HG03520 (cell line): Measurements from ENCODE around the gene KRT16.
"Not testable (repeated sequence)": the region's sequence is repeated elsewhere in the genome, so short reads cannot be mapped to it uniquely, and the experiment has no call there.

Source experiments
- ATAC-seq: cut with Tn5 transposase; IDR thresholded peaks from one replicate; pipeline ENCODE4 v1.9.1; 2021; ENCODE audit warnings: mild to moderate bottlenecking, moderate library complexity; ENCODE audit not compliant: unreplicated experiment

KRT16 gene

DNA sequence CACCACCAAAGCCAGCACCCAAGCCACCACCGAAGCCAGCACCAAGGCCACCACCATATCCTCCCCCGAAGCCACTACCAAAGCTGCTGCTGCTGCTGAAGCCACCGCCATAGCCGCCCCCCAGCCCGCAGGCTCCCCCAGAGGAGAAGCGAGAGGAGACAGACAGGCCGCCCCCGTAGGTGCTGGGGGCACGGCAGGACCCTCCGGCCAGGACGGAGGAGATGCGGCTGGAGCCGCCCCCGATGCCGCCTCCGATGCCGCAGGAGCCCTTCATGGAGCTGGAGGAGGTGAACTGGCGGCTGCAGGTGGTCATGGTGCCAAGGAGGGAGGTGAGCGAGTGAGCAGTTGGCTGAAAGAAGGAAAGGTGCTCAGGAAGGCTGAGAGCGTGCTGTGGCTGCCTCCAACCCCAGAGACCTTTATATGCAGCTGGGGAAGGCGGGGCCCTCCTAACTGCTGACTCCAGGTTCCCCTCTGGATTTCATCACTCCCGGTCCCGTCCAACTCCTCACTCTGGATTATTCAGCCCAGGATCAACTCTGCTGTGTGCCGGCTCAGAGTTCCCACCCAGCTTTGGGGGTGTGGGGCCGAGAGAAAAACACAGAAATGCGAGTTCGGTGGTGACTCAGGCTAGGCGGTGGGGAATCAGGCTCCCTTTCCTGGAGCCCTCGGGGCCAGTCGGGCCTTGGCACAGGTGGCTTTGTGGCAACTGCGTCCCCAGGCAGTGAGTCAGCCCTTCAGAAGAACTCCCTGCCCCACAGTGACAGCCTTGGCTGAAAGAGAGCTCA is at the start of gene KRT16:
KRT16 (minus strand) TSS at position 392 of the 785 bp plus-strand sequence; CDS start at position 313, 79 bp downstream.
- ATAC-seq: not testable (repeated sequence)

DNA sequence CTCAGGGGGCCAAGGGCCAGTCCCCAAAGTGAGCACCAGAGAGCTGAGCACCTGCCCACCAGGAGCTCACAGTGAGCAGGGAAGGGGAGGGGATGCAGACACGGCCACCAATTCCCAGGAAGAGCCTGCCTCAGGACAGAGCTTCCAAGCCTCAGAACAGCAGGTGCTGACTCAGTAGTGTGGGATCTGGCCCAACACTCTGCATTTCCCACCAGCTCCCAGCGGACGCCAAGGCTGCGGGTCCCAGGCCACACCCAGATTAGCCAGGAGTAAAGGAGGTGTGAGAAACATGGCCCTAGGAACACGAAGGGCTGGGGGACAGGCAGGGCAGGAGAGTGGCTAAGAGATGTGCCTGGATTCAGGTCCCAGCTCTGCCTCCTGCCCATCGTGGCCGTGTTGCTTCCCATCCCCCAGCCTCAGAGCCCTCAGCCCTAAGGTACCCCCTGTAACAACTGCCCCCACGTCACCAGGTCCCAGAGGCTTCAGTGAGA is 47.7 kb upstream of the KRT16 start:
- ATAC-seq: no peak

DNA sequence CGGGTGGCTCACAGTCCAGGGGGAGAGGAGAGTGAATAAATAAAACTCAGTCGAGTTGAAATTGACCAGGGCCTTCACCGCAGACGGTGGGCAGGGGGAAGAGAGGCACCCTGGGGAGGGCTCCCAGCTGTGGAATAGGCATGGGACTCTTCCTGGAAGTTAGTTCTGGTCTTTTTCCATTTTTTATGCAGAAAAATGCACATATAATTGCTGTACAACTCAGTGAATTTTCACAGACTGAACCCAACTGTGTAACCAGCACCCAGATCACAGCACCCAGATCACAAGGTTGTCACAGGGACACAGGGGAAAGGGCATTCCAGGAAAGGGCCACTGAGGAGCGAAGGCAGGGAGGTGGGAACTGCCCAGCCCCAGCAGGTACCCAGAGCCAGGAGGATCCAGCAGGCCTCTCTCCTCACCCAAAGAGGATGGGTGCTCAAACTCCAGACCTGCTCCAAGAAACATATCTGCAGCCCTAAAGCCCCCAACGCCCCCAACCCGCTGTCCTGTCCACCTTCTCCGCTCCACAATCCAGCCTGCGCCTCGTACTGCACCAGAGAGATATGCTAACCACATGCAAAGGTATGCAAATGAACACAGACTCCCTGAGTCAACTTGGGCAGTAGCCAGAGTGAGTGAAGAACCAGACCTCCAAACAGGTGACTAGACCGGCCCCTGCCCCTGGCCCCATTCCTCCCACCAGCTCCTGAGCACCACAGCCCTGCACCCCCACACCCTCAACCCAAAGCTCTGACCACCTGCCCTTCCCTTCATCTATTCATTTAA is 47.1 kb upstream of the KRT16 start:
- ATAC-seq: no peak

DNA sequence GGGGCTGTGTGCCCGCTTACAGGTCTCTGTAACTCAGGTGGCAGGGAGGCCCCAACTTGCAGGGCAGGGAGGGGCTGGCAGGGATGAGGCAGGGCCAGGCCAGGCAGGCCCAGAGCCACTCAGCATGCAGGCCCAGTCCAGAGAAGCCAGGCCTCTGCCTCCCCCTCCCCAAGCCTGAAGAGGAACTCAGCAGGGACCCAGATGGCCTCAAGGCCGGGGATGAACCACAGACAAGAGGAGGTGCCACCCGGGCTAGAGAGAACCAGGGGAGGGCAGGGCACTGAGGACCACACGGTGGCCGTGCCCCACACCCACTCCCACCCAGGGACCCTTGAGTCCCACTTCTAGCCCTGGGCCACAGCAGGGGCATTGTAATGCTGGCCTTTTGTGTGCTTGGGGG is 46.3 kb upstream of the KRT16 start:
- no peak for ATAC-seq

DNA sequence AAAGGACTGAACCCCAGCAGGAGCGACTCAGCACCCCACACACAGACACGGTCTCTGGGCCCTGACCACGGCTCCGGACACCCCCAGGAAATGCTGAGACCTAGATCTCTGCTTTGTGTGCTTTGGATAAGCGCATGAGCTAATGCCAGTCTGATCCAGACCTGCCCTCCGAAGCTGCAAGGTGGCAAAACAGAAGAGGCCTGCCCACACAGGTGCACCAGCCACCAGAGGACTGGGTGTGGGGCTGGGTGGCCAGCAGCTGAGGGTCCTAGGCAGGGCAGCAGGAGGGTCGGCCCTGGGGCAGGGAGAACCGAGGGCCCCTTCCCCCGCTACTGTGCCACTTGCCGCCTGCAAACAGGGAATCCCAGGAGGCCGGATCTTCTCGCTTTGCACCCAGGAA is 45.4 kb upstream of the KRT16 start:
- no peak for ATAC-seq

DNA sequence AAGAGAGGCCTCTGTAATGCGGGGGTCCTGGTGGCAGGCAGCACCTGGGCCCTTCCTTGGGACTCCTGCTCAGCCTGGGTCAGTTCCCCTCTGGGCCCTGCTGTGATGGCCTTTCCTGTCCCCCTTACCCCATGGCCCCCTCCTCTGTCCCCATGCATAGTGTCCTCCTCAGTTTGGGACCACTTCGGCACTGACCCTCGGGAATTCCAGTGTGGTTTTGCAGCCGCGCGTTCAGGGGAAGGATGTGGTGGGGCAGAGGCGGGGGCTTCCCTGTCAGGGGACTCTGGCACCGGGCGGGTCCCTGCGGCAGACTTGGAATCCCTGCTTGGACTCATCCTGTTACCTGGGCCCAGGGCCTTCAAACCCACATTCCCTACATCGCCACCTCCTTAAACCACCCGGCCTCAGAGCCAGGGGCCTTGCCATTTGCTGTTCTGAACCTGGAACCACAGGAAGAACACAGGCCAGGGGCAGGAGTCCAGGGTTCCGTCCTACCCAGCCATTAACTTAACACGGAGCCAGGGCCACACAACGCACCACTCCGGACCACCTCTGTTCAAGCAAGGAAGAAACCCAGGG is 44.7 kb upstream of the KRT16 start:
- ATAC-seq: no peak

DNA sequence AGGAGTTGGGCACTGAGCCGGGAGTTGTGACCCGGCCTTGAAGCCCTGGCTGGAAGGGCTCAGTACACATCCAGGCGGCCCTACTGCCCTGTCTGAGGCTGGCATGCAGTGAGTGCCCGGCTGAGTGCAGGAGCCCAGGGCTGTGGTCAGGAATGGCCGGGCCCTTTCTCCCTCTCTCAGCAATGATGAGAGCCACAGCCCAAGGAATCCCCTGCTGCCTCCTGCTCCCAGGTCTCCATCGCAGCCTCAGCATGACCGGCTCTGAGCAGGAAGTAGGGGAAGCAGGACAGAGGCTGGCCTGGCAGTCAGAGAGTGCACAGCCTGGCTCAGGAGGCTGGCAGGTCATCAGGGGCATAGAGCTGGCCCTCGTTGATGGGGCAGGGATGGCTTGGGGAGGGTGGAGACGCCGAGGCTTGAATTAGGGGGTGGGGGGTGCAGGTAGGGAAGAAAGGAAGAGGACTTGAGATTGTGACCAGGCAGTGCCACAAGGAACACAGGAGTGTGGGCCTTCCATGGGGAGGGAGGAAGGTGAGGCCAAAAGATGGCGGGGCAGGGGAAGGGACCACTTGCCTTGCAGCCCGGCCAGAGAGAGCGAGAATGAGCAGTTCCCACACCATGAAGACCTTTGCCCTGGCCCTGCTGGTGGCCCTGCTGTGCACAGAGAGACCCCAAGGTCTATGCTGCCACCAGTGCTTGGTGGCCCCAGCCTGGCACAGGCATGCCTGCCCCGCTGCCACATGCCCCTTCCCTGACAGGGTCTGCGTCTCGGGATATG is 43.9 kb upstream of the KRT16 start:
- no peak for ATAC-seq

DNA sequence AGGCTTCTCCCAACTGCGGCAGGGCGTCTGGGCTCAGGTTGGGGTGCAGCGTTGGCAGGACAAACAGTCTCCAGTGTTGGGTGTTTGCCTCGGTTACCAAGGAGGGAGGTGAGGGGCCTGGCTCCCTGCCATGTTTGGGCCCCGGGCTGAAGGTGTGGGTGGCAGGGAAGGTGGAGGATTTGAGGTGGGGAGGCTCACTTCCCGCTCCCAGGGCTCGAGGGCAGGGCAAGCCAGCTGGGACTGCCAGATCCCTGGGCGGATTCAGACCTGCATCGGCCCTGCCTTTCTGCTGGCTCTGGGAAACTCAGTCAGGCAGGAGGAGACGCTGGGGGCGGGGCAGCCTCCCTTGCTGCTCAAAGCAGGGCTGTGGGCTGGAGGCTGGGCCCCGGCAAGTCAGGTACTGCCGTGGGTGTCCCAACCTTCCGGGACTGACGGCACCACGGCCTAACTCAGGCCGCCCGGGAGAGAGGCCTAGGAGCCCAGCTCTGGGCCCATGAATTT is 43.1 kb upstream of the KRT16 start:
- ATAC-seq: no peak

DNA sequence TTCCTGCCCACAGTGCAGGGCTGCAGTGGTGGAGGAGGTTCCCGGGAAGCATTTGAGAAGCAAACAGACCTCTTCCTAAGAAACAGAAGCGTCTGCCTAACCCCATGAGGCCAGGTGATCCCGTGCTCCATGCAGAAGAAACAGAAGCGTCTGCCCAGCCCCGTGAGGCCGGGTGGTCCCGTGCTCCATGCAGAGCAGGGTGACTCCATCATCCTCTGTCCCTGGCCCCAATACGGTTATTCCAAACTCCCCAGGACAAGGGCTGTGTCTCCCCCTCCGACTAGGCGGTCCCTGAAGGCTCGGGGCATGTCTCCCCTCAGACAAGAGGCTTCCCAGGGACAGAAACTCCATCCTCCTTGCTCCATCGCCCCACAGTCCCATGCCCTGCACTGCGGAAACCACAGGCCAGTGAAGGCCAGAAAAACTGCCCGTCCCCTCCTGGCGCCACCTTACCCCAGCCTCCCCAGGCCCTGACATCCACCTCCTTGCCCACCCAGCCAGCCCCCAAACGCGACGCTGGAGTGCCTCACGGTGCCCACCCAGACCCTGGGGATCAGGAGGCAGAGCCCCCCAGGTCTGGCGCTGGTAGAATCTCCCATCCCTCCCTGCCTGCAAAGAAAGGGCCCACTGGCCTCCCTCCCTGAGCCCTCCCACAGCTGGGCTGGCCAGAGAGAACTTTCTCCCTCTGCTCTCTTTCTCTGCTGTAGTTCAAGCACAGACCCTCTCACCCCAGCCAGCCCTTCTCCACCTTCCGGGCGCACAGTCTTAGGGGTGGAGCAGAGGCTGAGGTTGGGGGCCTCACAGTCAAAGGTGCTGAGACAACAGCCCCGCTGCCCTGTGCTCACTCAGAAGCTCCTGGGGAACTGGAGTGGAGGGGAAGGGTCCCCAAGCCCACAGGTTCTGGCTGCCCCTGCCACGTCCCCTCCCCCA is 42.4 kb upstream of the KRT16 start:
- ATAC-seq: no peak

DNA sequence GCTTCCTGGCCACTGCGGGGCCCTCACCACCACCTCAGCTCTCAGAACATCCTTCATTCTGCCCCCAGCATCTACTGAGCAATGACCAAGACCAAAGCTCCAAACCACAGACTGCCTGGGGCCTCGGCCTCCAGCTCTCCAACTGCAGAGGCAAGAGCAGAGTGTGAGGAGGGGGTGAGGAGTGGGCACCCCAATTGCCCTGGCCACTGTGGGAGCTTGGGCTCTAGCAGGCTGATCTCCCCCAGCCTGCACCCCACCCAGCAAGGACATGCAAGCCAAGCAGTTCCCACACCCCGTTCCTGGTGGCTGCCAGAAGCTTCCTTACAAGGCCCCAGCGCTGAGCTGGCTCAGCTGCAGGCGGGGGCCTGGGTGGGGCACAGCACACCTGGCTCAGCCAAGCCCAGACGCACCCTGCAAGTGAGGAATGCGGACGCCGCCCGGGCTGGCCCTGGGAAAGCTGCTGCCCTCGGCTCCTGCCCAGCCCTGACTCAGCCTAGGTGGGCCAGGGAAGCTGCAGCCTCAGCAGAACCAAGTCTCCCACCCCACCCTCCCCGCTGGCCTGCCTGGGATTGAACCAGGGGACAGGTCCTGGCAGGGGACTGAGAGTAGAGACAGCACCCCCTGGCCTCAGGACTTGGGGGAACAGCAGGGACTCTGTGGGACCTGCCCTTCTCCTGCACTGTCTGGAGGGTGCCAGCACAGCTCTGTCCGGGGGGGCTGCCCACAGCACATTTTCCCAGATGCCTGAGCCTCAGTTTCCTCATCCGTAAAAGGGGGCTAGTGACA is 41.5 kb upstream of the KRT16 start:
- no peak for ATAC-seq

DNA sequence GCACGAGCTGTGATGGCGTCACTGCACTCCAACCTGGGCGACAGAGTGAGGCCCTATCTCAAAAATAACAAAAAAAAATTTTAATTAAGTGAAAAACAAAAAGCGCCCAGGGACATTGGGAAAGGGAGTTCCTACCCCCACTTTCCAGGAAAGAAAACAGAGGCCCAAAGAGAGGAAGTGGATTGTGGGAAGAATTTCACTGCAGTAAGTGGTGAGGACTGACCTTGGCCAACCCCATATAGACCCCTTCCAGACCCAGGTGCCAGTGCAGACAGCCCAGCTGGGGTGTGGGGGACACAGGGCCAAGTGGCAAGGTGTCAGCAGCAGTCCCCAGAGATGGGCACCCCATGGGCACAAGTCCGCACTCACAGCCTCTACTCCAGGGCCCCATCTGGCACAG is 40.9 kb upstream of the KRT16 start:
- ATAC-seq: no peak

DNA sequence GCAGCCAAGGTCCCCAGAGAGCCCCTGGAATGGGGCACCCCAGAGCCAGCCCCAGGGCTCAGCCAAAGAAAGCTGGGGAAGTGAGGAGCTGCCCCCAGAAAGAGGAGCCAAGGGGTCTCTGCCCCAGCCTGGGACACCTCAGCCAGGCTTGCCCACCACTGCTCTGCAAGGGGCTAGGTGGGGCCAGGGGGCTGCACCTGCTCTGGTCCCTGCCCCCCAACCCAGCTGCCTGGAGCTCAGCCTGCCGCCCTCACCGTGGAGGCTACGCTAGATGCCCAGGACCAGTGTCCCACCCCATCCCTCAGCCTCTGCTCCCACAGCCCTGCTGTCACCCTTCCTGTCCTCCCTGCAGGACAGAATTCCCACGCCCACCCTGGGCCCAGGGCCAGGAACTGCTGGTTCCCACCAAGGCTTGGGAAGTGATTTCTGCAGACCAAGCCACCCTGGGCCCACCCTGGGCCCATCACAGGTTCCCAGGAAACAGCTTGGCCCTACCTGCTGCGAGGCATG is 39.9 kb upstream of the KRT16 start:
- no peak for ATAC-seq

DNA sequence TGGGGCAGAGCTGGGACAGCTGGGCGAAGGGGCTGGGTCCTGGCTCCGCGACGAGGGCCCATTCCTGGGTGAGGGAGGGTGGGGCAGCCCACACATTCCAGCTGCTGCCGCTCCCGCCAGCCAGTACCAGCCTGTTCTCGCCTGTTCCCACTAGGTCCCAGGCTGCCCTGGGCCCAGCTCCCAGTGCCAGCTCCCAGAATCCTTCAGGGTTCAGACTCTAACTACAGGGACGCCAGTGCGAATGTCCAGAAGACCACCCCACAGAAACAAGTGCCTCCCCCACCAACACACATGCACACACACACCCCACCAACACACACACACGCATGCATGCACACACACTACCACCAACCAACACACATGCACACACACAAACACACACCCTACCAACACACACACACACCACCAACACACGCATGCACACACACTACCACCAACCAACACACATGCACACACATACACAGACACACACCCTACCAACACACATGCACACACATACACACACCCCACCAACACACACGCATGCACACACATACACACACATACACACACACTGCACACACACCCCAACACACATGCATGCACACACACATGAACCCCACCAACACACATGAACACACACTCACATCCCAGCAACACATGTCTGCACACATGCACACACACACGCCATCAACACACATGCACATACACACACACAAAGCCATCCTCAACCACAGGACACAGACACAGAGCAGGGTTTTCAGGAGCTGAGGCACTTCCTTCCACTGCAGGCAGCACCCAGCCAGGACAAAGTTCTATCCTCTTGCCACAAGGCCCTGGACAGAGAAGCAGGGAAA is 39.3 kb upstream of the KRT16 start:
- ATAC-seq: no peak

DNA sequence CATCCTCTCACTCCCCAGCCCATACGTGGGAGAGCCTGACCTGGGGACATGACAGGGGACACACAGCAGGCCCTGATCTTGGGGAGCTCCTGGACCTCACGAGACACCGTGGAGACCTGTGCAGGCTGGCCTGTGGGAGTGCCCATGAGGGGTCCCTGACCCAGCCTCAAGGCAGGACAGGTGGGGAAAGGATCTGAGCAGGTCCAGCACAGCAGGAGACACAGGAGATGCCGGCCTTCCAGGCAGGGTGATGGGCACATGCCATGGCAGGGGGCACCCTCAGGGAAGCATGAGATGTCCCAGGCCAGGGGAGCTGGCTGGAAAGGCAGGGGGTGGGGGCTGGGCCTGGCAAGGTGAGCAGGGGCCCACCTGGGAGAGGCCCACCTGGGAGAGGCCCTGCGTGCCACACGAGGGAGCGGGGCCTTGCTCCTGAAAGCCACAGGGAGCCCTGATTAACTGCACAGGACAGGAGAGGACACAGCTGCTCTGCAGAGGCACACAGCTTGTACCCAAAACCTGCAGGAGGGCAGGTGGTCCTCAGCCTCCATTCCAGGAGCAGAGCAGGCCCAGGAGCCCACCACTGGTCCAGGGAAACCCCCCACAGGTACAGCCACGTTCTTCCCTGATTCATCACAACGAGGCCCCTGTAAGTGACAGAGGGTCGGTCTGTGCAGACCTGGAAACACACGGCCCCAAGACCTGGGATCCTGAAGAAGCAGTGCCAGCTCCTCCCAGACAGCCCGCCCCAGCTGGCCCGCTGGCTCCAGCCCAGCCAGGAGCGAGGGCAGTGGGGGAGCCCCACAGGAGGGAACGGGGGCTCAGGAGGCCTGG is 38.4 kb upstream of the KRT16 start:
- no peak for ATAC-seq

DNA sequence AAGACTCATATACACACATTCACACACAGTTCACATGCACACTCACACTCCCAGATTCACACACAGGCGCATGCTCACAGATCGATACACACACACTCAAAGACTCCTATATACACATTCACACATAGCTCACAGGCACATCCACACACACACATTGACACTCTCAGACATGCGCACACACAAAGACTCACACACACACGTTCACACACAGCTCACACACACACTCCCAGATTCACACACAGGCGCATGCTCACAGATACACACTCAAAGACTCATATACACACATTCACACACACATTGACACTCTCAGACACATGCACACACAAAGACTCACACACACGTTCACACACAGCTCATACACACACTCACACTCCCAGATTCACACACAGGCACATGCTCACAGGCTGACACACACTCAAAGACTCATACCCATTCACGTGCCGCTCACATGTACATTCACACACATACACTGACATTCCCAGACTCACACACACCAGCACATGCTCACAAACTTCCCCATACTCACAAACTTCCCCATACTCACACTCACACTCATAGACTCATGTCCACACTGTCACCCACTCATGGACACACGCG is 37.5 kb upstream of the KRT16 start:
- no peak for ATAC-seq

DNA sequence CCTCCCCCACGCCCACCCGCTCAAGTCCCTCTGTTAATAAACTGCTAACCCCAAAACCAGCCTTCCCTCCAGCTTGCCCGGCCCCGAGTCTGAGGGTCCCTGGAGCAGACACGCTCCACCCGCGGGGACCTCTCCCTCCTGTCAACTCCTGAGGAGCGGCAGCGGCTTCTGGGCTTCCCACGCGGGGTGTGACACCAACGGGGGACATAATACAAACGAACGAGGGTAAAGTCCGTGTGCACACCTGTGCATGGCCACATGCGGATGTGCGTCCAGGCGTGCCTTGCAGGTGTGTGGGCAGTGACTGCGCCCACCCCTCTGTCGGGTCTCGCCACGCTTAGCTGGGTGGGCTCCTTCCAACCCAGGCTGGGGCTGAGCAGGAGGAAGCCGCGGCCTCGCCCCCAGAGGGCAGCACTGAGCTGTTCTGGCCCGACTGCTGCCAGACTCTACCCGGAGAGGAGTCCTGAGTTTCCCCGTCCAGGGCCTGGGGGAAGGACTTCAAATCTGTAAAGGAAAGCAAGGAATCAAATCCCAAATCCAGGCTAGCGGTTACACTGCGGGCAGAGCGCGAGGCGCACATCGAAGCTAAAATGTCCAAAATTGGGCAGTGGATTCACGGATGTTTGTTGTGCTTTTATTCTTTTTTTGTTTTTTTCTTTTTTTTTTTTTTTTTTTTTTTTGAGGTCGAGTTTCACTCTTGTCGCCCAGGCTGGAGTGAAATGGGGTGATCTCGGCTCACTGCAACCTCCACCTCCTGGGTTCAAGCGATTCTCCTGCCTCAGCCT is 36.0 kb upstream of the KRT16 start:
- no peak for ATAC-seq
